ENCODE results near the gene CFI. TPM values are rescaled to one million over a fixed set of nuclear protein-coding genes. Genes with fewer than 3 reads are reported as not detected.
A peak's percentile ranks its signal among the peaks of the same experiment; 100 is the strongest.

The CFI gene
- not detected in 2 replicates for polyA plus RNA-seq (2014; cell fraction: cytosol; rRNA removed)
- polyA plus RNA-seq (2014; cell fraction: nucleus; rRNA removed) = not detected in 2 replicates

DNA sequence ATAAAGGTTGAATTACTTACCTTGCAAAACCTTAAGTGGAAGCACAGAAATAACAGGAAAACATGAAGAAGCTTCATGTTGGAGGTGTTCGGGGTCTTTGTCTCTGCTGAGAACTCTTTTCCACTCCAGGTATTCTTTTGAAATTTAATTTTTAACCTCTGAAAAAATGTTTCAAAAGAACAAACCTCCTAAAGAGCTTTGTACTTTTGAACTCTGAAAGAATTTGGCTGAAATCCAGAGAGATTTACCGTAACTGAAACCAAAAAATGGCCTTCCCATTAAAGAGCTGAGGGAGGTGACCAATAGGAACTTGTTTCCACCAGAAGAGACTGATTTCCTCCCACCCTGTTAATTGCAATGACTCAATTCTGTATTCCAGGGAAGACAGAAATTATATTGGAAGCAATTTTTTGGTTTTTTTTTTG lies at the start of gene CFI:
CFI (minus strand) TSS at position 105 of the 425 bp plus-strand sequence; CDS start at position 77, 28 bp downstream.
- DNase-seq (ENCODE audit: low spot score) = no peak

GRCh38 chr4:109850601-109851000 lies 48.8 kb upstream of the CFI start:
- no peak for DNase-seq (ENCODE audit: low spot score)

DNA sequence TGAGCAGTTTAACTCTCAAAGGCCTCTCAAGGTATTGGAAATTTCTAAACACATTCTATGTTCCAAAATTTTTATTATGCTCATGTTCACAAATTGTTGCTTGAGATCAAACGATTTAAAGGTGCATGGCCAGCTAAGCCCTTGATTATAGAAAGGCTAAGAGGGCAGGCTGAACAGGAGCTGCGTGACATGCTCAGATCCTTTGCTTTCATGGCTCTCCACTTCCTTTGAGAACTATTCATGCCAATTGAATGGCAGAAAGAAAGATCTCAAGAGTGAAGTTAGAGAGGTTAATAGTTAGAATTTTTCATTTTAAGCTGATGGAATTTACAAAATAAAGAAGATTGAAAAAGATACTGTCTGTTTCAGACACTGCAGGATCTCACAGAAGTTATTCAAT lies 46.7 kb upstream of the CFI start:
- no peak for DNase-seq (ENCODE audit: low spot score)

DNA sequence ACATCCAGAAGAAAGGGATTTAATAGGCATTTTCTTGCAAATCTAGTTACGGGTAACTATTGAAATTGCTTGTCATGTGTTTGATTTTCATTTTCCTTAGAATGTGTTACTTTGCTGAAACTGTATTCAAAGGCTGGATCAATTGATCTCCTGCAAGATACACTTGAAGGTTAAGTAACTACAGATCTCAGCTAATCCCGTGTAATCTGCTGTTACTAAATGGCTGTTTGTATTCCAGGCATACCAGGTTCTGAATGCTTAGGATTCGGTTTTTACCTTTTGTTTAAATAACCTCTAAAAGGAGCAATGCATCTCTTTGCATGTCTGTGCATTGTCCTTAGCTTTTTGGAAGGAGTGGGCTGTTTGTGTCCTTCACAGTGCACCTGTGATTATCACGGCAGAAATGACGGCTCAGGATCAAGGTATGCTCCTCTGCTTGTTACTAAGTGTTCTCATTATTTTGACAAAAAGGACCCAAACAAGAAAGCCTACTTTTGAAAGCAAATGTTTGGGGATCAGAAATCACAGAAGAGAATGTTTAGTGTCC lies 46.2 kb upstream of the CFI start, which contains the start of gene LRIT3:
LRIT3 (plus strand) TSS at position 212 of the 547 bp plus-strand sequence; CDS start at position 307, 95 bp downstream.
- DNase-seq (ENCODE audit: low spot score) = no peak

GRCh38 chr4:109846395-109847098 lies 44.7 kb upstream of the CFI start:
- no peak for DNase-seq (ENCODE audit: low spot score)

- DNase-seq (ENCODE audit: low spot score) = no peak
Observed at GRCh38 chr4:109836985-109837384, 35.2 kb upstream of the CFI start.

DNA sequence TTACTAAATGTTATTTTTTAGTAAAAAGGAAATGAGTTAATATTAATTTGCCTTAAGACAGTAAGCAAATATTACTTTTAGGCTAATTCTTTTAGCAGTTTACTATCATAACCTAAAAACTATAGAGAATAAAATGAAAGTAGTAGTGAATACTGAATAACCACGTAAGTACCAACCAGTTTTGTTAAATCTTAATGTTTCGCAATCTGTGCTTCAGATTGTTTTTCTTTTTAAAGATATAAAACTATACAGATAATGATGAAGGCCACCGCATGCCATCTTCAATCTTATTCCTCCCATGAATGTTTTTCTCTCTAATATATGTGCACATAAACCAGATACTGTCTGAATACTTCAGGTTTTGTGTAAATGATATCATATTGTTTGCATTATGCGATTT lies 32.0 kb upstream of the CFI start:
- DNase-seq (ENCODE audit: low spot score) = no peak

DNA sequence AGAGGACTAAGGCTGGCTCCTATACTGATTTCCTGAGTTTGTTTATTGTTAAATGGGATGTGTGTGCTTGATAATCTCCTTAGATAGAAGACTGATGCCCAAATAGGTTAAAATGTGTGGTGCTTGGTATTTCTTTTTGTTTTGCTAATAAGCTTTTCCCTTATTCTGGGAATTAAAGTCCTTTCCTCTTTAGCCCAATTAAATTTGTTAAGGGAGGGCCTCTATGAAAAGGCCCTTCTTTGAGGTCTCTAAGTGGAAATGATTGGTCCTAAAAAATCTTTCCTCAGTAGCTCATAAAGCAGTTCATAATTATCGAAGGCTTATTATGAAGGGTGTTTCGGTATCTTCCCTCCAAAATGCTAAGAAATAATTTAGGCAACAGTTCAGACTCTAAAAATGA lies 25.9 kb upstream of the CFI start, which contains the start of gene RRH:
RRH (plus strand) TSS at position 301 of the 400 bp plus-strand sequence; CDS start at position 357, 56 bp downstream.
- no peak for DNase-seq (ENCODE audit: low spot score)

DNA sequence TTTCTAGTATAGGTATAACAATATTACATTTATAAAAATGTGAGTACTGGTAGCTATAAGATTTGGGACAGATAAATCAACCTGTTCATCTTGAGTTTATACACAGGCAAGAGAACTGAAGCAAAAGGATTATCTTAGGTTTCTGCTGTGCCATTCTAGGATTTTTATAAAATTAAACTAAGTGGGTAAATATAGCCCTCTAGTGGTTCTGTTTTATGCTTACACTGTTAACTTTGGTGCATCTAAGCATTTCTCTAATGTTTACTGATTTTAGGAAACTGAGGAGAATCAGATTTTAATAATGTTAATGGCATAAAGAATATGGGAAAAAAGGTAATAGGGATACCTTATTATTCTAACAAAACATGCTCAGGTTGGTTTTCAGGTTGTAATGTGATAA lies 24.9 kb upstream of the CFI start:
- DNase-seq (ENCODE audit: low spot score) = no peak

DNA sequence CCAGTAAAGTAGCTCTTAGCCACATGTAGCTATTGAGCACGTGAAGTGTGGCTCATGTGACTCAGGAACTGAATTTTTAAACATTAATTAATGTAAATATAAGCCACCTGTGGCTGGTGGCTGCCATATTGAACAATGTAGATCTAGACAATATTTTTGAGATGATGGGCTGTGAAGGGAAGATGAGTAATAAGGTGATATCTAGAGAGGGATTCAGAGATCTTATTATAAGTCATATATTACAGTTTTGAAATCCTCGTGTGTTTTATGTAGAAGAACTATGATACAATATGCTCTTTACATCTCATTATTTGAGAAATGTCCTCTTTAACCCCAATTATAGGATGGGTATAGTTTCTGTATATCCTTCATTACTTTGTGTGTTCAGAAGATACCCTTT lies 19.4 kb upstream of the CFI start:
- DNase-seq (ENCODE audit: low spot score) = no peak

- DNase-seq (ENCODE audit: low spot score) = no peak
Observed at GRCh38 chr4:109820563-109820962, 18.8 kb upstream of the CFI start.

GRCh38 chr4:109818268-109818667 lies 16.5 kb upstream of the CFI start:
- DNase-seq (ENCODE audit: low spot score) = no peak

GRCh38 chr4:109816894-109817293 lies 15.1 kb upstream of the CFI start:
- DNase-seq (ENCODE audit: low spot score) = no peak

DNA sequence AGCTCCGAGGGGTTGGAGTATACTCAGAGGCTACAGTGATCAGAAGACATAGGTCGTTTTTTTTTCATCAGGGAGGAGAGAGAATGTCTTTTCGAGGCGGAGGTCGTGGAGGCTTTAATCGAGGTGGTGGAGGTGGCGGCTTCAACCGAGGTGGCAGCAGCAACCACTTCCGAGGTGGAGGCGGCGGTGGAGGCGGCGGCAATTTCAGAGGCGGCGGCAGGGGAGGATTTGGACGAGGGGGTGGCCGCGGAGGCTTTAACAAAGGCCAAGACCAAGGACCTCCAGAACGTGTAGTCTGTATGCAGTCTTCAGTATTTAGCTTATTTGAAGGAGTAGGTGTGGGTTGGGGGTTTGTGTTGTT lies 14.3 kb upstream of the CFI start:
- no peak for DNase-seq (ENCODE audit: low spot score)

- DNase-seq (ENCODE audit: low spot score) = peak; percentile 91
Observed at GRCh38 chr4:109815151-109816081, 13.6 kb upstream of the CFI start, which contains the start of gene GAR1. Gene GAR1, plus strand, starts transcription at chr4:109815762. Its CDS starts 403 bp downstream, at chr4:109816165.

GRCh38 chr4:109811707-109812106 lies 9.9 kb upstream of the CFI start:
- no peak for DNase-seq (ENCODE audit: low spot score)

DNA sequence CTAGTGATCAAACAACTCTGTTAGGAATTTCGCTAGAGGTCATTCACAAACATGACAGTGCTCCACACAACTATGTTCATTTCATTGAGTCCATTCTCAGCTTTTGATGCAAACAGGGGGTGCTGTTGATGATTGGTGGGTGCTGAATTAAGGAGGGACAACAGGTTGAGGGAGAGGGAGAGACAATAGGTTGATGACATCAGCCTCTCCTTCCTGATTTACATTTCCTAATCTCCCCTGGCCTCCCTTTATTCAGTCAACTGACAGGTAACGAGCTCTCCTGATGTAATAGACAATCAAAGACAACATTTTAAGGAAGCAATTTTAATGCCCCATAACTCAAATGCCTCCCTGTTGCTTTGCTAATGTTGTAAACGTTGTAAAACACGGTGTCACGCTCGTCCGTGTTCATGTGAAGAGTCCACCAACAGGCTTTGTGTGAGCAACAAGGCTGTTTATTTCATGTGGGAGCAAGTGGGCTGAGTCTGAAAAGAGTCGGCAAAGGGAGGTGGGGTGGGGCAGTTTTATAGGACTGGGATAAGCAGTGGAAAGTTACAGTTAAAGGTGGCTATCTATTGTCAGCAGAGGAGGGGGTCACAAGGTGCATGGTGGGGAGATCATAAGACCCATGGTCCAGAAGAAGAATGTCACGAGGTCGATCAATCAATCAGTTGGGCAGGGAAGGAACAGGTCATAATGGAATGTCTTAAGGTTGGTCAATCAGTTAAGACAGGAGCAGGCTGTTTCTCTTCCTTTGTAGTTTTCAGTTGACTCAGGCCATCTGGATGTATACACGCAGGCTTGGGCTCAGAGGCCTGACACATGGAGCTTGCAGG lies 9.0 kb upstream of the CFI start:
- DNase-seq (ENCODE audit: low spot score) = no peak

- DNase-seq (ENCODE audit: low spot score) = no peak
Observed at GRCh38 chr4:109809655-109810054, 7.9 kb upstream of the CFI start.

GRCh38 chr4:109803924-109804571 lies 2.2 kb upstream of the CFI start:
- DNase-seq (ENCODE audit: low spot score) = peak; percentile 28

- DNase-seq (ENCODE audit: low spot score) = no peak
Observed at GRCh38 chr4:109801099-109801789, 555 bp downstream of the CFI start.

All from SK-N-DZ (cell line).